ENCODE data around the gene HNRNPL. TPM values are rescaled to one million over a fixed set of nuclear protein-coding genes. Genes with fewer than 3 reads are reported as not detected.
"Not testable (repeated sequence)": the region's sequence is repeated elsewhere in the genome, so short reads cannot be mapped to it uniquely, and the experiment has no call there.

Gene HNRNPL
- total RNA-seq, 2 donors from 2014 or later = 102 to 115 TPM

DNA sequence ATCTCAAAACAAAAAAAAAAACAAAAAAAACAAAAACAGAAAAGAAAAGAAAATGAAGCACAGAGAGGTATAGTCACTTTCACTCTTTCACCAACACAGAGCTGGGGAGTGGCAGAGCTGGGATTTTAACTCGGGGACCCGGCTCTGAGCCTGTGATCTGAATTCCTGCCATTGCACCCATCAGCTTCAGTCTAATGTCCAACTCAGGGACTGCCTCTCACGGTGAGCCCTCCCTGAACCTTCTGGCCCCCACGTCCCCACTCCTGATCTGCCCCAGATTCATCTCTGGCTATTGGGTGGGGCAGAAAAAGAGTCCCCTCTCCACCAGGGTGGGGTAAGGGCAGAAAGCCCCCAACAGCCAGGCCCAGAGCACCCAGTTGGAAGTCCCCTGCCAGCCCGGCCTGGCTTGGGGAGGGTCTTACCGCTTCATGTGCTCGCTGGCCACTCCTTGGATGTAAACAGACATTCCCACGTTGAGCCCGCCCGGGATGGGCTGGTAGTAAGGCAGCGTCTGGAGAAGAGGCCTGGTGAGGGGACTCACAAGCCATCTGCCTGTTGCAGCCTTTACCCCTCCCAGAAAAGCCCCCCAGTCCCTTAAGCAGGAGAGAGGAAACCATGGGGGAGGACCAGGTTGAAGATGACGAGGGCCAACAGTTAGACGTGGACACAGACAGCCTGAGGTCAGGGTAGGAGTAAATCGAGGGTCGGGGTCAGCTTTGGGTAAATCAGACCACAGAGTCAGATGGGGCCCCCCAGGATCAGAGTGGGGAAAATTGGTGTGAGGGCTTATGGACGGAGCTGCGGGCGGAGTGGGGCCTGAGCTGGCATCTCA is 37.6 kb downstream of the HNRNPL start:
- no peak for DNase-seq (ENCODE audit: low spot score)
- TF ChIP-seq, protein P1, sequence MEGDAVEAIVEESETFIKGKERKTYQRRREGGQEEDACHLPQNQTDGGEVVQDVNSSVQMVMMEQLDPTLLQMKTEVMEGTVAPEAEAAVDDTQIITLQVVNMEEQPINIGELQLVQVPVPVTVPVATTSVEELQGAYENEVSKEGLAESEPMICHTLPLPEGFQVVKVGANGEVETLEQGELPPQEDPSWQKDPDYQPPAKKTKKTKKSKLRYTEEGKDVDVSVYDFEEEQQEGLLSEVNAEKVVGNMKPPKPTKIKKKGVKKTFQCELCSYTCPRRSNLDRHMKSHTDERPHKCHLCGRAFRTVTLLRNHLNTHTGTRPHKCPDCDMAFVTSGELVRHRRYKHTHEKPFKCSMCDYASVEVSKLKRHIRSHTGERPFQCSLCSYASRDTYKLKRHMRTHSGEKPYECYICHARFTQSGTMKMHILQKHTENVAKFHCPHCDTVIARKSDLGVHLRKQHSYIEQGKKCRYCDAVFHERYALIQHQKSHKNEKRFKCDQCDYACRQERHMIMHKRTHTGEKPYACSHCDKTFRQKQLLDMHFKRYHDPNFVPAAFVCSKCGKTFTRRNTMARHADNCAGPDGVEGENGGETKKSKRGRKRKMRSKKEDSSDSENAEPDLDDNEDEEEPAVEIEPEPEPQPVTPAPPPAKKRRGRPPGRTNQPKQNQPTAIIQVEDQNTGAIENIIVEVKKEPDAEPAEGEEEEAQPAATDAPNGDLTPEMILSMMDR (IDR thresholded peaks at IDR 0.05) = no peak
- no peaks in the 10 kb centered on the region for H3K4me1 ChIP-seq

DNA sequence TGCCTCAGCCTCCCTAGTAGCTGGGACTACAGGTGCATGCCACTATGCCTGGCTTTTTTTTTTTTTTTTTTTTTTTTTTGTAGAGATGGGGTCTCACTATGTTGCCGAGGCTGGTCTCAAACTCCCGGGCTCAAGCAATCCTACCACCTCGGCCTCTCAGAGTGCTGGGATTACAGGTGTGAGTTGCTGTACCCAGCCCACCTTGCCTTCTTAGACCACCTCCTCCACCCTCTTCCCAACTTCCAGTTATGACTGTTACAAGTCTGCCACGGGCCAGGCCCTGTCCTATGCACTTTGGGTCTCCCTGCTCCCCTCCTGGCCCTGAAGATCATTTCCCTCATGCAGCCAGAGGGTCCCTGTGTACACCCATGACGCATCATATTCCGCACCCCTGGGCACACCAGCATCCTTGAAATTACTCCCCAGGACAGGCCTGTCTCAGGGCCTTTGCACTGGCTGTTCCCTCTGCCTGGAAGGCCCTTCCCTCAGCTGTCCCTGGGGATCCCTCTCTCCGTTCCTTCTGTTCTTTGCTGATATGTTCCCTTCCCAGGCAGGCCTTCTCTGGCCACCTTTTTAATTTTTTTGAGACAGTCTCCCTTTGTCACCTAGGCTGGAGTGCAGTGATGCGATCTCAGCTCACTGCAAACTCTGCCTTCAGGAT is 40.1 kb downstream of the HNRNPL start:
- no peak overlapping the region for H3K27ac ChIP-seq
- TF ChIP-seq, protein P1 (IDR thresholded peaks at IDR 0.05) = no peak
- H3K4me3 ChIP-seq = no peak overlapping the region
- no peak for DNase-seq (ENCODE audit: low spot score)
- H3K9me3 ChIP-seq = no peaks in the 10 kb centered on the region
- peaks cover 2% of the 10 kb centered on the region for H3K36me3 ChIP-seq
- H3K27me3 ChIP-seq = no peaks in the 10 kb centered on the region
- no peaks in the 10 kb centered on the region for H3K4me1 ChIP-seq

More for the DNA sequence above, 37.6 kb downstream of the HNRNPL start:
- H3K4me3 ChIP-seq = no peak overlapping the region
- H3K27ac ChIP-seq = no peak overlapping the region
- no peaks in the 10 kb centered on the region for H3K9me3 ChIP-seq
- no peaks in the 10 kb centered on the region for H3K27me3 ChIP-seq
- peaks cover 27% of the 10 kb centered on the region for H3K36me3 ChIP-seq

DNA sequence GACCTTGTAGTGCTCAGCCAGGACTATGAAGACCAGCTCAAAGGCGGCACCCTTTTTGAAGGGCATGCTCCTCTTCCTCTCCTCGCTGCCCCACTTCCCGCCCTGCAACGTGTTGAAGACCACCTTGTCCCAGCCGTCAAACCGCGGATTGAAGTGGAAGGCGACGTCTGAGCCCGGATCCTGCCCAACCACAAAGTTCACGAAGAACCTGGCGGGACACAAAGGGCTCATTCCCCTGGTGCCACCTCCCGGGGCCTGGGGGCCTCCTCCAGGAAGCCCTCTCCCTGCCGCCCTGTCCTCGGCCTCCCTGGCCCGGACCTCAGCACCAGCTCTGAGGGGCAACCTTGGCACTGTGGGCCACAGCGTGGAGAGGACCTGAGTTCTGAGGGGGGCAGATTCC is 41.0 kb downstream of the HNRNPL start:
- TF ChIP-seq, protein P1 (IDR thresholded peaks at IDR 0.05) = no peak
- H3K9me3 ChIP-seq = no peaks in the 10 kb centered on the region
- H3K4me1 ChIP-seq = no peaks in the 10 kb centered on the region
- no peak for DNase-seq (ENCODE audit: low spot score)
- H3K4me3 ChIP-seq = no peak overlapping the region
- no peak overlapping the region for H3K27ac ChIP-seq
- no peaks in the 10 kb centered on the region for H3K36me3 ChIP-seq
- no peaks in the 10 kb centered on the region for H3K27me3 ChIP-seq

DNA sequence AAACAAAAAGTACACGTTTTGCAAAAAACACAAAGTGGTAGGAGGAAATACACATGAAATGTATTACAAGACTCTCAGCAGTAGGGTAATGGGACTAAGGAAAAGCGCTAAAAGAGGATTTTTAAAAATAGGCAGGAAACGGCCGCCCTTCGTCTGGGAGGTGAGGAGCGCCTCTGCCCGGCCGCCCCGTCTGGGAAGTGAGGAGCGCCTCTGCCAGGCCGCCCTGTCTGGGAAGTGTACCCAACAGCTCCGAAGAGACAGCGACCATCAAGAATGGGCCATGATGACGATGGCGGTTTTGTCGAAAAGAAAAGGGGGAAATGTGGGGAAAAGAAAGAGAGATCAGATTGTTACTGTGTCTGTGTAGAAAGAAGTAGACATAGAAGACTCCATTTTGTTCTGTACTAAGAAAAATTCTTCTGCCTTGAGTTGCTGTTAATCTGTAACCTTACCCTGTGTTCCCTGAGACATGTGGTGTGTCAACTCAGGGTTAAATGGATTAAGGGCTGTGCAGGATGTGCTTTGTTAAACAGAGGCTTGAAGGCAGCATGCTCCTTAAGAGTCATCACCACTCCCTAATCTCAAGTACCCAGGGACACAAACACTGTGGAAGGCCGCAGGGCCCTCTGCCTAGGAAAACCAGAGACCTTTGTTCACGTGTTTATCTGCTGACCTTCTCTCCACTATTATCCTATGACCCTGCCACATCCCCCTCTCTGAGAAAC is 42.2 kb downstream of the HNRNPL start:
- not testable (repeated sequence) for H3K4me1 ChIP-seq; H3K27ac ChIP-seq; H3K27me3 ChIP-seq; DNase-seq (ENCODE audit: low spot score); H3K4me3 ChIP-seq; H3K9me3 ChIP-seq; H3K36me3 ChIP-seq

DNA sequence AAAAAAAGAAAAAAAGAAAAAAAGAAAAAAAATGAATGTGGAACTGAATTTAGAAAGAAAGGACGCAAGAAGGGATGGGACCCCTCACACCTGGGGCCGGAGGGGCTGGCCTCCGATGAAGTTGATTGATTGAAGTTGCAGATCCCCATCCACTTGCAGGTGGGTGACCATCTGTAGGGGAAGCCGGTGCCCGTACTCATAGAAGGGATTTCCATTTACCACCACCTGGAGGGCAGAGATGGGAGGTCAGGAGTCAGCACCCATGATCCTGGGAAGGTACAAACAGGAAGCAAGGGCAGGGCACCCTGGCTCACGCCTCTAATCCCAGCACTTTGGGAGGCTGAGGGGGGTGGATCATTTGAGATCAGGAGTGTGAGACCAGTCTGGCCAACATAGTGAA is 43.4 kb downstream of the HNRNPL start:
- Histone ChIP-seq H3K4me1 (no peaks in the 10 kb centered on the region), H3K27me3 (no peaks in the 10 kb centered on the region), H3K27ac (no peak overlapping the region), H3K9me3 (no peaks in the 10 kb centered on the region), H3K4me3 (no peak overlapping the region), H3K36me3 (peaks cover 6% of the 10 kb centered on the region)
- DNase-seq (ENCODE audit: low spot score) = no peak
- TF ChIP-seq, protein P1 (IDR thresholded peaks at IDR 0.05) = no peak

GRCh38 chr19:38805180-38805579 is 44.6 kb downstream of the HNRNPL start:
- Histone ChIP-seq H3K27me3 (no peaks in the 10 kb centered on the region), H3K27ac (no peak overlapping the region), H3K9me3 (no peaks in the 10 kb centered on the region), H3K36me3 (peaks cover 6% of the 10 kb centered on the region), H3K4me1 (no peaks in the 10 kb centered on the region), H3K4me3 (no peak overlapping the region)
- TF ChIP-seq, protein P1 (IDR thresholded peaks at IDR 0.05) = no peak
- DNase-seq (ENCODE audit: low spot score) = no peak

Data from right atrium auricular region (tissue), 2 donors.